SK-N-SH (cell line): ENCODE results near the gene GALNT12.

ENCODE experiments used
- CTCF ChIP-seq: fragments of 200-600 bp; sonication (generic); IDR thresholded peaks from 2 replicates; pipeline ENCODE4 v1.6.1; 2017; ENCODE audit warnings: antibody characterized with exemption, mild to moderate bottlenecking, moderate library complexity
- EP300 ChIP-seq, 2 experiments: IDR thresholded peaks; 2 replicates each; pipeline versions ENCODE4 v1.4.0 to v1.6.1; 2012; ENCODE audit warnings: borderline replicate concordance in 1 of 2, low read depth in 1 of 2, low read length in 1 of 2
- EZH2phosphoT487 ChIP-seq: fragments of 200-600 bp; sonication (generic); IDR thresholded peaks from 2 replicates; pipeline ENCODE4 v1.6.1; 2017; ENCODE audit warnings: low read depth, mixed run types, mild to moderate bottlenecking, antibody characterized with exemption, moderate library complexity, borderline replicate concordance
- JUND ChIP-seq: IDR thresholded peaks from 2 replicates; pipeline ENCODE4 v1.4.0; 2012
- PBX3 ChIP-seq: IDR thresholded peaks from 2 replicates; pipeline ENCODE4; 2012
- POLR2AphosphoS5 ChIP-seq: IDR thresholded peaks from 2 replicates; pipeline ENCODE4 v1.6.1; 2012; ENCODE audit warnings: low read depth, low read length
- REST ChIP-seq: IDR thresholded peaks from 2 replicates; pipeline ENCODE4 v1.6.1; 2012; ENCODE audit warnings: mild to moderate bottlenecking, low read depth, low read length, moderate library complexity
- RFX5 ChIP-seq: IDR thresholded peaks from 2 replicates; pipeline ENCODE4 v1.6.1; 2012; ENCODE audit warnings: mild to moderate bottlenecking, improper control_type of control experiment, low read length
- RXRA ChIP-seq: IDR thresholded peaks from 2 replicates; pipeline ENCODE4 v1.4.0; 2012; ENCODE audit warnings: low read depth, mild to moderate bottlenecking, borderline replicate concordance
- USF2 ChIP-seq: fragments of 150-350 bp; IDR thresholded peaks from 2 replicates; pipeline ENCODE4 v1.6.1; 2017; ENCODE audit warnings: antibody characterized with exemption, low read length, low read depth, borderline replicate concordance
- ZBTB33 ChIP-seq: IDR thresholded peaks from 2 replicates; pipeline ENCODE4 v1.4.0; 2012; ENCODE audit warnings: low read depth, borderline replicate concordance

- TF ChIP-seq CTCF, result no peak
- TF ChIP-seq REST, result no peak
- no peak for TF ChIP-seq USF2
- no peak for TF ChIP-seq JUND
- TF ChIP-seq EP300 (IDR thresholded peaks at IDR 0.05; ENCODE audit: borderline replicate concordance in 1 of 2, low read depth in 1 of 2, low read length in 1 of 2), result no peak
- no peak for TF ChIP-seq EZH2phosphoT487
- TF ChIP-seq RXRA, result no peak
- TF ChIP-seq RFX5, result no peak
- no peak for TF ChIP-seq POLR2AphosphoS5
- no peak for TF ChIP-seq PBX3
- no peak for TF ChIP-seq ZBTB33
These were observed 87.3 kb downstream of the GALNT12 start for GRCh38 chr9:98894761-98895160.
